WTC11 (cell line): ENCODE results near the gene ACBD6. TPM values are rescaled to one million over a fixed set of nuclear protein-coding genes. Genes with fewer than 3 reads are reported as not detected.

Experiments
- ATAC-seq: fragments of 200-7000 bp; cut with Tn5 transposase; 2 replicates; pipeline ENCODE4 v1.10.0; 2021; ENCODE audit warnings: mild to moderate bottlenecking, moderate library complexity
- CTCF ChIA-PET: fragments of 300-600 bp; sonication (Branson Sonifier 250); formaldehyde crosslinking; loops from one replicate; lab custom pipeline; 2021; ENCODE audit warnings: antibody characterized with exemption; lab: Charles Lee
- POLR2A ChIA-PET: fragments of 350-600 bp; sonication (Branson Sonifier 250); formaldehyde crosslinking; loops from one replicate; lab custom pipeline; 2021; ENCODE audit warnings: antibody characterized with exemption; lab: Charles Lee
- DNase-seq: peaks from one replicate; pipeline ENCODE4 v3.0.0; 2021; ENCODE audit warnings: low spot score
- H3K27ac Mint-ChIP-seq: 2 replicates; pipeline ENCODE4 v1.8.0; 2021; ENCODE audit warnings: mixed read lengths
- H3K27me3 Mint-ChIP-seq: 2 replicates; pipeline ENCODE4 v1.8.0; 2021; ENCODE audit warnings: low read depth, mild to moderate bottlenecking, moderate library complexity, mixed read lengths
- H3K36me3 Mint-ChIP-seq: 2 replicates; pipeline ENCODE4 v1.8.0; 2021; ENCODE audit warnings: mixed read lengths
- H3K4me1 Mint-ChIP-seq: 2 replicates; pipeline ENCODE4 v1.8.0; 2022; ENCODE audit warnings: mixed read lengths
- H3K4me3 Mint-ChIP-seq: 2 replicates; pipeline ENCODE4 v1.8.0; 2021; ENCODE audit warnings: mild to moderate bottlenecking, moderate library complexity, mixed read lengths
- H3K9me3 Mint-ChIP-seq: 2 replicates; pipeline ENCODE4 v1.8.0; 2021; ENCODE audit warnings: mixed read lengths
- ATF6 ChIP-seq: sonication (generic); formaldehyde crosslinking; IDR thresholded peaks from 2 replicates; pipeline ENCODE4 v1.8.1; 2023; ENCODE audit warnings: mild to moderate bottlenecking, missing genetic modification reagents
- CBFB ChIP-seq: sonication (generic); formaldehyde crosslinking; IDR thresholded peaks from 2 replicates; pipeline ENCODE4 v1.8.1; 2022; ENCODE audit warnings: mild to moderate bottlenecking, low read depth, missing genetic modification reagents
- EMX1 ChIP-seq: fragments of 250-450 bp; sonication (Bioruptor Pico); IDR thresholded peaks from 2 replicates; pipeline ENCODE4 v1.8.0; 2021; ENCODE audit warnings: mild to moderate bottlenecking
- ESRRA ChIP-seq: sonication (generic); formaldehyde crosslinking; IDR thresholded peaks from 2 replicates; pipeline ENCODE4 v1.8.1; 2022; ENCODE audit warnings: mild to moderate bottlenecking, missing genetic modification reagents, borderline replicate concordance
- ETV6 ChIP-seq: sonication (generic); formaldehyde crosslinking; IDR thresholded peaks from 2 replicates; pipeline ENCODE4 v1.8.1; 2022; ENCODE audit warnings: mild to moderate bottlenecking, missing genetic modification reagents
- FOXK1 ChIP-seq: sonication (generic); formaldehyde crosslinking; IDR thresholded peaks from 2 replicates; pipeline ENCODE4 v1.8.0; 2022; ENCODE audit warnings: mild to moderate bottlenecking, moderate library complexity, missing genetic modification reagents
- FOXP4 ChIP-seq: sonication (generic); formaldehyde crosslinking; IDR thresholded peaks from 2 replicates; pipeline ENCODE4 v1.8.0; 2022; ENCODE audit warnings: mild to moderate bottlenecking, missing genetic modification reagents
- GRHL2 ChIP-seq: fragments of 250-450 bp; sonication (Bioruptor Pico); IDR thresholded peaks from 2 replicates; pipeline ENCODE4 v1.8.0; 2022; ENCODE audit warnings: mild to moderate bottlenecking, moderate library complexity; ENCODE audit not compliant: insufficient replicate concordance, severe bottlenecking
- IRF2 ChIP-seq: sonication (generic); formaldehyde crosslinking; IDR thresholded peaks from 2 replicates; pipeline ENCODE4 v1.8.0; 2022; ENCODE audit warnings: low read depth, missing genetic modification reagents, borderline replicate concordance
- KAT7 ChIP-seq: sonication (generic); formaldehyde crosslinking; IDR thresholded peaks from 2 replicates; pipeline ENCODE4 v1.8.1; 2023; ENCODE audit warnings: missing genetic modification reagents, mild to moderate bottlenecking, borderline replicate concordance
- MAX ChIP-seq: sonication (generic); formaldehyde crosslinking; IDR thresholded peaks from 2 replicates; pipeline ENCODE4 v1.8.0; 2022; ENCODE audit warnings: mild to moderate bottlenecking, missing genetic modification reagents
- NFYB ChIP-seq: sonication (generic); formaldehyde crosslinking; conservative IDR thresholded peaks from 2 replicates; pipeline ENCODE4 v1.8.0; 2022; ENCODE audit warnings: low read depth, missing genetic modification reagents
- NR1H2 ChIP-seq: sonication (generic); formaldehyde crosslinking; IDR thresholded peaks from 2 replicates; pipeline ENCODE4 v1.9.0; 2021; ENCODE audit warnings: mild to moderate bottlenecking, moderate library complexity, missing genetic modification reagents
- PRDM15 ChIP-seq: sonication (generic); formaldehyde crosslinking; IDR thresholded peaks from 2 replicates; pipeline ENCODE4 v1.8.0; 2022; ENCODE audit warnings: missing genetic modification reagents
- PREB ChIP-seq: sonication (generic); formaldehyde crosslinking; IDR thresholded peaks from 2 replicates; pipeline ENCODE4 v1.8.1; 2022; ENCODE audit warnings: mild to moderate bottlenecking, missing genetic modification reagents, moderate library complexity, borderline replicate concordance
- SP1 ChIP-seq: sonication (generic); formaldehyde crosslinking; conservative IDR thresholded peaks from 2 replicates; pipeline ENCODE4 v1.8.1; 2022; ENCODE audit warnings: missing genetic modification reagents
- TEAD1 ChIP-seq: sonication (generic); formaldehyde crosslinking; IDR thresholded peaks from 2 replicates; pipeline ENCODE4 v1.8.0; 2022; ENCODE audit warnings: mild to moderate bottlenecking, missing genetic modification reagents
- TEAD4 ChIP-seq: sonication (generic); formaldehyde crosslinking; IDR thresholded peaks from 2 replicates; pipeline ENCODE4 v1.8.0; 2022; ENCODE audit warnings: mild to moderate bottlenecking, missing genetic modification reagents
- TP53 ChIP-seq: sonication (generic); formaldehyde crosslinking; IDR thresholded peaks from 2 replicates; pipeline ENCODE4 v1.8.1; 2023; ENCODE audit warnings: mild to moderate bottlenecking, missing genetic modification reagents
- ZBTB43 ChIP-seq: sonication (generic); formaldehyde crosslinking; IDR thresholded peaks from 2 replicates; pipeline ENCODE4 v1.8.1; 2023; ENCODE audit warnings: mild to moderate bottlenecking, missing genetic modification reagents
- ZMAT4 ChIP-seq: fragments of 250-450 bp; sonication (Bioruptor Pico); IDR thresholded peaks from 2 replicates; pipeline ENCODE4 v1.9.0; 2021; ENCODE audit warnings: mild to moderate bottlenecking
- ZNF121 ChIP-seq: sonication (generic); formaldehyde crosslinking; IDR thresholded peaks from 2 replicates; pipeline ENCODE4 v1.8.0; 2023; ENCODE audit warnings: missing genetic modification reagents
- ZNF219 ChIP-seq: sonication (generic); formaldehyde crosslinking; IDR thresholded peaks from 2 replicates; pipeline ENCODE4 v1.8.0; 2023; ENCODE audit warnings: missing genetic modification reagents, mild to moderate bottlenecking, borderline replicate concordance
- ZNF423 ChIP-seq: fragments of 250-450 bp; sonication (Bioruptor Pico); IDR thresholded peaks from 2 replicates; pipeline ENCODE4 v2.1.2; 2022; ENCODE audit warnings: mild to moderate bottlenecking, moderate library complexity
- total RNA-seq: library from RNA; stranded (reverse); gene quantifications from 3 replicates; pipeline ENCODE4 v1.2.3, GENCODE V29; 2021

Gene ACBD6
- total RNA-seq, 1 experiment from 2014 or later: 53.5 TPM

GRCh38 chr1:180372728-180373127 lies 129.6 kb downstream of the ACBD6 start:
- no peak overlapping the region for H3K27ac Mint-ChIP-seq
- ChIA-PET POLR2A (interaction anchor here (0.5 to 0.6 kb wide), 2 partner anchors 8 to 25 kb away, joined by 6 read pairs; no protein-coding TSS in a partner anchor), CTCF (interaction anchor here (0.8 to 1.4 kb wide), 4 partner anchors 9 to 124 kb away, joined by 3 to 5 read pairs (median 4); no protein-coding TSS in a partner anchor)
- ATAC-seq (no peak), DNase-seq (no peak)
- no peak overlapping the region for H3K4me3 Mint-ChIP-seq
- TF ChIP-seq SP1 (CRISPR knock-in tag): no peak
- no peak for TF ChIP-seq FOXK1
- TF ChIP-seq FOXP4: no peak
- no peak for TF ChIP-seq ATF6 (CRISPR knock-in tag)
- no peak for TF ChIP-seq TEAD4
- TF ChIP-seq EMX1: no peak
- no peak for TF ChIP-seq ETV6 (CRISPR knock-in tag)
- TF ChIP-seq GRHL2 (CRISPR knock-in tag): no peak
- TF ChIP-seq ZNF423 (CRISPR knock-in tag): no peak
- no peak for TF ChIP-seq IRF2 (CRISPR knock-in tag)
- TF ChIP-seq NR1H2 (CRISPR knock-in tag): no peak
- peaks cover 10% of the 10 kb centered on the region for H3K9me3 Mint-ChIP-seq
- H3K36me3 Mint-ChIP-seq: peaks cover 7% of the 10 kb centered on the region
- peaks cover 17% of the 10 kb centered on the region for H3K4me1 Mint-ChIP-seq
- H3K27me3 Mint-ChIP-seq: no peaks in the 10 kb centered on the region

GRCh38 chr1:180370597-180370996 lies 131.8 kb downstream of the ACBD6 start:
- no peak for ATAC-seq
- Mint-ChIP-seq H3K27ac (no peak overlapping the region), H3K9me3 (no peaks in the 10 kb centered on the region)
- CTCF ChIA-PET: no interaction called here
- no peak for TF ChIP-seq ZBTB43 (CRISPR knock-in tag)
- no peak for TF ChIP-seq NFYB (CRISPR knock-in tag)
- TF ChIP-seq KAT7: no peak
- TF ChIP-seq ZMAT4 (CRISPR knock-in tag): no peak
- no peak for TF ChIP-seq TEAD1
- TF ChIP-seq MAX (CRISPR knock-in tag): no peak
- TF ChIP-seq ESRRA: no peak
- TF ChIP-seq PREB: no peak
- TF ChIP-seq TP53 (CRISPR knock-in tag): no peak
- TF ChIP-seq ZNF219 (CRISPR knock-in tag): no peak
- TF ChIP-seq PRDM15 (CRISPR knock-in tag): no peak
- no peak for TF ChIP-seq SP1 (CRISPR knock-in tag)
- TF ChIP-seq ZNF121: no peak
- TF ChIP-seq CBFB (CRISPR knock-in tag): no peak
- TF ChIP-seq, all 79 proteins: peak for 0
- H3K4me3 Mint-ChIP-seq: no peak overlapping the region
- H3K36me3 Mint-ChIP-seq: no peaks in the 10 kb centered on the region
- DNase-seq: no peak
- POLR2A ChIA-PET: no interaction called here
- H3K27me3 Mint-ChIP-seq: no peaks in the 10 kb centered on the region
- H3K4me1 Mint-ChIP-seq: peaks cover 17% of the 10 kb centered on the region
